NCI-H526 treated with DMSO at 0.1 percent for 48 hours (cell line): ENCODE measurements around the gene DCUN1D1.

Experiments used
- DNase-seq: peaks from one replicate; lab custom pipeline; 2025; lab: John Stamatoyannopoulos, UW

Gene DCUN1D1

DNA sequence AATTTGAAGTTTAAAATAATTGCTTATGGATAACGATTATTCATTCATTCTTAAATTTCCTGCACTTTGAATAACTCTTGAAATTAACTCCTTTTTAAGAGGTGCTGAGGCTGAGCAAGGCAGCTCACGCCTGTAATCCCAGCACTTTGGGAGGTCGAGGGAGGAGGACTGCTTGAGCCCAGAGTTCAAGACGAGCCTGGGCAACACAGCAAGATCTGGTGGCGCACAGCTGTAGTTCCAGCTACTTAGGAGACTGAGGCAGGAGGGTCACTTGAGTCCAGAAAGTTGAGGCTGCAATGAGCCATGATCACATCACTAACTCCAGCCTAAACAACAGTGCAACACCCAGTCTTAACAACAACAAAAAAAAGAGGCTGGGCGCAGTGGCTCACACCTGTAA lies 8.0 kb downstream of the DCUN1D1 start:
- no peak for DNase-seq

DNA sequence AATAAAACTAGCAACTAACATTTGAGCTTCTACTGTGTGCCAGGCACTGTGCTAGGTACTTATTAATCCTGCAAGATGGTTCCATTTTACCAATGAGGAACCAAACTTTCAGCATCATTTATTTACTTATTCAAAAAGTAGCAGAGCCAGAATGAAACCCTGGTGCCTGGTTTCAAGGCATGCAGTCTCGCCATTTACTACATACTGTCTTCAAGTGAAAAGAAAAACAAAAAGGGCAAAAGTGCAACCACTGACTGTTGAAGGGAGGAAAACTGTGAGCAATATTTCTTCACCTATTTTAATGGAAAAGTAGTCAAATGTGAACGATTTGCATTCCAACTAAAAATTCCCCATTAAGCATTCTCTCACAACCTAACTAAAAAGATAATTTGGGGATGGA lies 8.7 kb downstream of the DCUN1D1 start:
- DNase-seq = no peak

DNA sequence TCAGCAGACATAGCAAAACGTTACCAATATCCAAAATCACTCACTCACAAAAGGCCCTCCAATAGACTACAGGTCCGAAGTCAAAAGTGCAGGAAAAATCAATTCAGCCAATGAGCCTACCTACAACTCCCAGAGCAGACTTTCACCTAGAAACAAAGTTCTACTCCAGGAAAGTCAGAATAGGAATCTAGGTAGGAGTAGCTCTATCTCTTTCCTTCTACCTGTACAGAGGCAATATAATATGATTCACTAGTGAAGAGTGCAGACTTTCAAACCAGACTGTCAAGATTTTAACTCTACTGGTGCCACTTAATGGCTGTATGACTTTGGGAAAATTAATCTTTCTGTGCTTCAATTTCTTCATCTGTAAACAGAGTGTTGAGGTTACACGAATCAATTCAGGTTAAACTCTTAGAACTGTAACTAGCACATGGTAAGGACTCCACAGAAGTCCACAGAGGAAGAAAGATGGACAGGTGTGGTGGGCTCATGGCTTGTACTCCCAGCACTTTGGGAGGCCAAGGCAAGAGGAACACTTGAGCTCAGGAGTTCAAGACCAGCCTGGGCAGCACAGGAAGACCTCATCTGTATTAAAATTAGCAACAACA lies 9.4 kb downstream of the DCUN1D1 start:
- DNase-seq = no peak

DNA sequence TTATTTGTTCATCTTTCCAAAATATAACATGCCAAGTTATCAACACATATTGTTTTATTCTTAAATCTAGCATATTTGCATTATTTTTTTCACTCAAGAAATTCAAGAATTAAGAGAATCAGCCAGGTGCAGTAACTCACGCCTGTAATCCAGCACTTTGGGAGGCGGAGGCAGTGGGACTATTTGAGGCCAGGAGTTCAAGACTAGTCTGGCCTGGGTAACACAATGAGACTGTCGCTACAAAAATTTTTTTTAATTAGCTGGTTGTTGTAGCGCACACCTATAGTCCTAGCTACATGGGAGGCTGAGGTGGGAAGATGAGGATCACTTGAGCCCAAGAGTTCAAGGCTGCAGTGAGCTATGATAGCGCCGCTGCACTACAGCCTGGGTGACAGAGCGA lies 10.5 kb downstream of the DCUN1D1 start:
- no peak for DNase-seq

DNA sequence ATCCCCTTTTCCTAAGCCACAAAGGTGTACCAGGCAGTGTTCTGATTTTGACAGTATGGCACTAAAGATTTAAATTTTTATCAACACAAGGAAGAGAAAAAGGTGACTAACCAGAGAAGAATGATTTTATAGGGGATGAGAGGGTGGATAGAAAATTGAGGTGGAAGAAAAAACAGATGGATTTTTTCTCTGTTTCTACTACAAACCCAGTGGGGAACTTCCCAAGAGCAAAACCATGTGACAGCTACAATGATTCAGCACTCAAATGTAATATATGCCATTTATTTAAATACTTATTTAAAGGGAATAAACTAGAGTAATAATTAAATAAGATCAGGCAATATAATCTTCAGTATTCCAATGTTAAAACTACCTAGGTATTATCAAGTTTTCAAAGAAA lies 11.1 kb downstream of the DCUN1D1 start:
- DNase-seq = no peak

DNA sequence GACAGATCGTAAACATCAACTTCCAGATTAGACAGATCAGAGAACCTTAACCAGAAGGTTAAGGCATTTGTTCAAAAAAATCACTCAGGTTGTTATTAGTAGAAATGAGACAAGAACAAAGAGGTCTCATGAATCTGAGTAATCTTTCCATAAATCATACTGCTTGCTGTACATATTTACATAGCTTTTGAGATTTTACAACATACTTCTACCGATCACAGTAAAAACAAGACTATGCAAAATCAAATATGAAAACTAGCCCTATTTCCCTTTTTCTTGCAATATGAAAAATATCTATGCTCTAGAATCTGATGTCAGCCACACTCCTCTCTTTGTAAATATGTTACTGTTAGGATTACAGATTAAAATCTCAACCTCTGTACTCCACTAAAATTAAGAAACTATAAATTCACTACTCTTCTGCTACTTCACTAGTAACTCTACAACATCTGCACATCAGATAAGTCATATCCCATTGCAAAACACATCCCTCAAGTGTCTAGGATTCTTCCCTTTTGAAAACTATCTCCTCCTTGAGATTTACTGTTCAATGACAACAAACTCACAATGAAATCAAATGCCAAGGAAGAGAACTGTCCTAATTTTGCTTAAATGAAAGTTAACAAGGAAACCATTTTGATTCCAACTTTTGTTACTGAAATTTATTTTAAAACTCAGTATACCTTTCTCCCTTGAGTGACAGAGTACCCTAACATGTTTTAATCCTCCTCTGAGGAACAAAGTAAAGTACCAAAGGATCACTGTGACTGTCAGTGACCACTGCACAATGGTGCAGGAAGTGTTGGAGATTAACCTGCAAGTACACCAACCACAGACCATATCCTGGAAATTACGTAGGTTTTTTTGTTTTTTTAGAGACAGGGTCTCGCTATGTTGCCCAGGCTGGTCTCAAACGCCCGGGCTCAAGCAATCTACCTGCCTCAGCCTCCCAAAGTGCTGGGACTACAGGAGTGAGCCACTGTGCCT lies 12.8 kb downstream of the DCUN1D1 start:
- DNase-seq = no peak

DNA sequence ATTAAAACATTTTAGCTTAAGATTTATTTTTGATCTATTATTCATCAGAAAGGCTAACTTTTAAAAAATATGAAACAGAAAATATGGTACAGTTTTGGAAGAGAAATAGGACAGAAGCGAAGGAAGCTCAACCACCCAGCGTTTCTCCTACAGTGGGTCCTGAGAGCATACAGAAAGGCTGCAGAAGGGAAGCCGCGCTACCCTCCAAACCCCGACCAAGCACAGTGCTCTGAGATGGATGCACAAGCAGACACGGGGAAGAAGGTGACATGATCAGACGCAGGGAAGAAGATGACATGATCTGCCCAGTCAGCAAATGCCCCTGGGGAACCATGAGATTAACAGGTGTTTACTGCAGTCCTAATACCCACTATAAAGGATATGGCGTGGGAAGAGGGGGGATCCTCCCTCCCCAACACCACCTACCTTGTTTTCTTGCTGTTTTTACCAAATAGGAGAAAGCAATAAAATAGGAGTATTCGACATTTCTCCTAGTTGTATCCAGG lies 14.4 kb downstream of the DCUN1D1 start:
- no peak for DNase-seq

DNA sequence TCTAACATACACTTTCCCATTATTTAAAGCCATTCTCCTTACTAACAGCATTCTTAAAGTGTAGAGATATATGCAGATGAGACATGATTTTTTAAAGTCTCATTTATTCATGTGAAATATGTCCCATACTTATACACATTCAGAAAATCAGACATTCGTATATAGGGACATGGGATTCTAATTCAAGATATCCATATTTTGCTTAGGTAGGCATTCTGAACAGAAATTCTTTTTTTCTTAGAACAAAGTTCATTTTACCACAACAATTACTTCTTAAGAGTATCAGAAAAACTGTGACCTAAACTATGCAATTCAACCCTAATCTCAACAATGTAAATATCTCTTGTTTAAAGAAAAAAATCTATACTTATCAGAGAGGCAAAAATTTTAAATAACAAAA lies 16.2 kb downstream of the DCUN1D1 start:
- no peak for DNase-seq

DNA sequence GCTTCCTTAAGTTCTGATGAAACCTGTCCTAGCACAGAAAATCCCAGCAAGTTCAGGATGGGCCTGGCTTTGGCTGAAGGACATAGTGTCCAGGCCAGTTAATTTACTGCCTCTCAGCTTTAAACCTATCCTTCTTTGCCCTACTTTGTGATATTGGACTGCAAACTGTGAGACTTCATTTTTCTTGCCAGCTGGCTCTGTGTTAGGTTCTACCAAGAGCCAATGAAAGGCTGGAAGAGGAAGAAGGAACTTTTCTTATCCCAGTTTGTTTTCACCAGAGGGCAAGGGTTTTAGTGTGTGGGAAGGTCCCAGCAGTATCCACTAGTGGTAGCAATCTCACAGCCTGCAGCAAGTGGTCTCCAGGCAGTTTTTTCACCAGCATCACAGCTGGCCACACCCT lies 18.2 kb downstream of the DCUN1D1 start:
- no peak for DNase-seq

DNA sequence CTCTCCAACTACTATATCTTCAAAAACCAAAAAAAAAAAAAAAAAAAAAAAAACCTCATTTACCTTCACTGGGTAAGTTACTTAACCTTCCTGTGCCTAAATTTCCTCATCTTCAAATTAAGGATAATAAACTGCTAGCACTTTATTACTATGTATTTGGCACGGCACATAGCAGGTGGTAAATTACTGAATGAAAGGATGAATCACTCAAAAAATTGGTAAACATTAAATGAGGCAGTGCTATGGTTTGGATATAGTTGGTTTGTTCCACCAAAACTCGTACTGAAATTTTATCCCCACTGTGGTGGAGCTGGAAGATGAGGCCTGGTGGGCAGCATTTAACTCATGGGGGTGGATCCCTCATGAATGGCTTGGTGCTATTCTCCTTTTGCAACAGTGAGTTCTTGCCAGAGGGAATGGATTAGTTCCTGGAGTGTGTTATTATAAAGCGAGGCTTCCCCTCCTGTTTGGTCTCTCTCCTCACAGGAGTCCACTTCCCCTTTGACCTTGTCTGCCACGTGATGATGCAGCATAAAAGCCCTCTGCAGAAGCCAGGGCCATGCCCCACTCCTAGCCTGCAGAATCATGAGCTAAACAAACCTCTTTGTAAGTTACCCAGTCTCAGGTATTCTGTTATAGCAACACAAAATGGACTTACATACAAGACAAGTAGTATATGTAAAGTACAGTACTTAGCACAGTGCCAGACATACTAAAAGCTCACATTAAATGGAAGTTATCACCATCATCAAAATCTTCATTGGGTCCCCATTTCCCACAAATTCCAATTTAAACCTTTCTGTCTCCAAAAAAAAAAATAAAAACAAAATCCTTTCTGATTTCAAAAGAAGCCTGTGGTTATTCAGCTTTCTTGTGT lies 20.6 kb downstream of the DCUN1D1 start:
- no peak for DNase-seq

DNA sequence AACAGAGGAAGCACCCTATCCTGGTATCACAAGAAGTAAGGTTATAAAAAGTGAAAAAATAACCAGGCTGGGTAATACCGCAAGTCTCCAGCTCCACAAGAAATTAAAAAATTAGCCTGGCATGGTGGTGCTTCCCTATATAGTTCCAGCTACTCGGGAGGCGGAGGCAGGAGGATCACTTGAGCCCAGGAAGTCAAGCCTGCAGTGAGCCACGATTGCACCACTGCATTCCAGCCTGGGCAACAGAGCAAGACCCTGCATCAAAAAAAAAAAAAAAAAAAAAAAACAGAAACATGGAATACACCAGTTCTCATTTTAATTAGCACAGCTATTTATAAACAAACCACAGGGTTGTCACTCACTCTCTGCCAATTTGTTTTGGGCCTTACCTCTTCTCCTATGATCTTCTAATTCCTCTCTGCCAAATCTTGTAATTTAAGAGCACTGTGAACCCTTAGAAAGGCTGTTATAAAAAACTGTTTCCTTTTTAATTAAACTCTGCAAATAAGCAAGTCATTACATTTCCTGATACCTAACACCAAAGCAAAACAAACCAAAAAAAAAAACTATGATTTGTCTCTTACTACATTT lies 22.6 kb downstream of the DCUN1D1 start:
- DNase-seq = no peak

DNA sequence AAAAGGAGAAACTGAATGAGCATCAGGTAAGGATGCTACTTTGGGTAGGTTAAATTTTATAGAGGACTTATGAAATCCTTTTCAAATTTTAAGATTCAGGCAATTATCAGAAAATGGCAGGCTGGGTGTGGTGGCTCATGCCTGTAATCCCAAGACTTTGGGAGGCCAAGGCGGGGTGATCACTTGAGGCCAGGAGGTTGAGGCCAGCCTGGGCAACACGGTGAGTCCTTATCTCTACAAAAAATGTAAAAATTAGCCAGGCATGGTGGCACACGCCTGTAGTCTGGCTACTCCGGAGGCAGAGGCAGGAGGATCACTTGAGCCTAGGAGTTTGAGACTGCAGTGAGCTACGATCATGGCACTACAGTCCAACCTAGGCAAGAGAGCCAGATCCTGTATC lies 23.1 kb downstream of the DCUN1D1 start:
- no peak for DNase-seq

DNA sequence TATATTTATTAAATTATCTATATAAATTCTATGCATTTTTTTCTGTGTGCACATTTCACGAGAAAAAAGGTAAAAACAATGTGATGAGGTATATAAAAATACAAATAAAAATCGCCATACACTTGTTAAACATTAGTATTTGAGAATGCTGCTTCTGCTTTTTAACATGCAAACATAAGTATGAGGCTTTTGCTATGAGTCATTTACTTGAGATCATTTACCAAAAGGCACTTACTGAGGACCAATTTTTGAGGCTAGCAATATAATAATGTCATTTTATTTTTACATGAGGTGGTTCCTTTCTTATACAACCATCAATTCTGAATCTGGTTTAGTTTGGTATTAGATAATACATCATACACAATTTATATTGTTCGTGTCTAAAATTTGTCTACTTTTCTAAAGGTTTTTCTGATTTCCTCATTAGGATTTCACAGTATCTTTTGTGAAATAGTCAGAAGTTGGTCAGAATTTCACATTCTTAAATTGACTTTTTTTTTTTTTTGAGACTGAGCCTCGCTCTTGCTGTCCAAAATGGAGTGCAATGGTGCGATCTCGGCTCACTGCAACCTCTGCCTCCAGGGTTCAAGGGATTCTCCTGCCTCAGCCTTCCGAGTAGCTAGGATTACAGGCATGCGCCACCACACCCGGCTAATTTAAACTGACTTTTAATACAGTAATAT lies 25.6 kb downstream of the DCUN1D1 start:
- no peak for DNase-seq

DNA sequence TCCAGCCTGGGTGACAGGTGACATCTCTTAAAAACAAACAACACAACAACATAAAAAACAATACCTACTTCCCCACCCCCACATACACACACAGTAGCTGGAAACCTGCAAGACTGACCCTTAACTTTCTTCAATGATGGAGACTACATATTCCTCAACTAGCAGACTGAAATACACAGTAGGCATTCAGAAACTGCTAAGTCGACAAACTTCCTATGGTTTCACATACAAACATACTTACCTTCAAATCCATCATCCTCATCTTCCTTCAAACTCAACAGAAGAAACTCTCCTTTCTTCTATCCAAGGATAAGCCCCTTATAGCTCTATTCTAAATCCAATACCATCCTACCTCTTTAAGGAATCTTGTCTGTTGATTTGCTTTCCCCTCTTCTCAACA lies 30.6 kb downstream of the DCUN1D1 start:
- no peak for DNase-seq

DNA sequence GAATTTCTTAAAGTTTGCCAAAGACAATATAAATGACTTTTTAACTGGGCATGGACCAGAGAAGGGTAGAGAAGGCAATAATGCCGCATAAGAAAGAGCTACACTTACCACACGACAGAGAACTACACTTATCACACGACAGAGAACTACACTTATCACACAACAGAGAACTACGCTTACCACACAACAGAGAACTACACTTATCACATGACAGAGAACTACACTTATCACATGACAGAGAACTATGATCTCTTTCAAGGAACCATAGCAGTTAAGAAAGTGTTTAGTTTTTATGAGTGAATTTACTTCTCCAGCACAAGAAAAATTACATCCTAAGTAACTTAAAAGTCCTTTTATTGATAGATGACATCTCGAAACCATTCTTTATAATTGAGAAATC lies 32.0 kb downstream of the DCUN1D1 start:
- no peak for DNase-seq

DNA sequence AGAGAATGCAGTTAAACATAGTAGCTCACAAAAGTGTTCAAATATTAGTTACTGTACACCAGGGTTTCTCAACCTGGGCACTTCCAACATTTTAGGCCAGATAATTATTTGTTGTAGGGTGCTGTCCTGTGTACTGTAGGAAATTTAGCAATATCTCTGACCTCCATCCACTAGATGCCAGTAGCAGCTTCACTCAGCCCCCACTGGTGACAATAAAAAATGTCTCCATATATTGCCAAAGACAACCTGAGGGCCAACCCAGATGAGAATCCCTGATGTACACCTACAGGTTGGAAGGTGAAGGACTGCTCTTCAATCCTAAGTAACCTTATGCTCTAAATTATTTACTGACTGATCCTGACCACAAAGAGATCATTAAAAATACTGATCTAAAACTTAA lies 32.5 kb downstream of the DCUN1D1 start:
- DNase-seq = no peak

DNA sequence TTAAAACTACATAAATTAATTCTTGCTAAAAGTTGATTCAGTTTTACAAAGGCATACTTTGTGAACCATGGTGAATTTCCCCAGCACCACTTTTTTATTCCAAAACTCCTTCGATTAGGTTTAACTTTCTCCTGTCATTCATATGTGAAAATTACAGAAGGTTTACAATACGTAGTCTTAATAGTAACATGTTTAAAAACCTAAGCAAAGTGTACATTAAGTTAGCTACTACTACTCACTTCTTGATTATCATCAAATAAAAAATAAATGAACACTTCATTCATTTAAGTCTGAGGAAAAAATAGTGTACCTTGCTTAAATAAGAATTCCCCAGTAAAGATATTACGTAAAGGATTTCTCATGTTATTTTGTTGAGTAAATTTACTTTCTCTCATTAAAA lies 38.6 kb downstream of the DCUN1D1 start:
- DNase-seq = no peak

DNA sequence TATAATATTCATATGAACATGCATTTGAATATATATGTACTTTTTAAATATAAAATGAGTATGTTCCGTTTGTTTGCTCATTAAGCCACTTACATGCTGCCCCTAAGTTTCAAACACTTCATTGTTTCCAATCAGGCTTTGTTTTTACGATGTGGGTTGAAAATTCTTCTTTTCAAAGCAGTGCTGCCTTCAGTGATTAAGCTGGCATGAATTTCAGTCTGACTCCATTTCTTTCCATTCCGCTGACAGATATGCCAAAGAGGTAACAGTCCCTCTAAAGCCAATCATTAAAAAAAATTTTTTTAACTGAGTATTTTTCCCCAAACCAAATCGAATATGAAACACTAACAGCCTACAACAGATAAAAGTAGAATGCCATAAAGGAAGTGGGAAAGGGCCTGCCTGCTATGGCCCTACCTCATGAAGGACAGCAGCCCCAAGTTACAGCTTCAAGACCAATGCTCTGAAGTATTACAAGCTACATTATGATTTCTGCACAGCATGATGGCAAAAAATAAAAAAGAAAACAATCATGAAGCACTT lies 40.0 kb downstream of the DCUN1D1 start:
- no peak for DNase-seq

DNA sequence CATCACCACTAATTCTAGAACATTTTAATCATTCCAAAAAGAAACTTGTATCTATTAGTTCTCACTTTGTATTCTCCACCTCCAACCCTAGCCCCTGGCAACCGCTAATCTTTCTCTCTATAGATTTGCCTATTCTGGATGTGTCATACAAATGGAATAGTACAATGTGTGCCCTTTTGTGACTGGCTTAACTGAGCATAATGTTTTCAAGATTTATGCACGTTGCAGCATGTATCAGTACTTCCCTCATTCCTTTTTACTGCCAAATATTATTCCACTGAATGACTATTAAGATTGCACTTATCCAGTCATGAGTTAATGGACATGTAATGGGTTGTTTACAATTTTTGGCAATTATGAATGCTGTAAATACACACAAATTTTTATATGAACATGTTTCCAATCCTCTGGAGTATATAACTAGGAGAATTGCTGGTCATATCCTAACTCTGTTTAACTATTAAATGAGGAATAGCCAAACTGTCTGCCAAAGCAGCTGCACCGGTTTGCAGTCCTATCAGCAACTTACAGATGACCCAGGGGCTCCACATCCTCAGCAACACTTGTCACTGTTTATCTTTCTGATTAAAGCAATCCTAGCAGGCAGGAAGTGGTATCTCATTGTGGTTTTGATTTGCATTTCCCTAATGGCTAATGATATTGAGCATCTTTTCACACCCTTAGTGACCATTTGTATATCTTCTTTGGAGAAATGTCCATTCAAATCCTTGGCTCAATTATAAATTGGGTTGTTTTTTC lies 42.9 kb downstream of the DCUN1D1 start:
- DNase-seq = peak; percentile 18

DNA sequence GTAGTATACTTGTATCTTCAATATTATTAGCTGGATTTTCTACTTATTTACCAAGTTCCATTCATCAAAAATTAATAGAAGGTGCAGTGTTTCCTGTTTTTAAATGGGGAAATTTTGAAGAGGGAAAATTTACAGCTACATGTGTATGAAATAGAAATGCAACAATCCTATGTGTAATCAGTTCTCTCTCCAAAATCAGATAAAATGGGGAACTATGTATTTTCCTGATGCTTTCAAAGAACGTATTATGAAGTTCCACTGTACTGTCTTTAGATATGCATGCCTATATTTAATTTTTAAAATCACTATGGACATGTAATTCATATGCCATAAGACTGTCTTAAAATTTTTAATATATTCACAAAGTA lies 43.4 kb downstream of the DCUN1D1 start:
- DNase-seq = no peak
